HCT116 (cell line): ENCODE results near the gene OXT. TPM values are rescaled to one million over a fixed set of nuclear protein-coding genes. Genes with fewer than 3 reads are reported as not detected.

Experiments
- ATAC-seq: fragments of 200-7000 bp; cut with Tn5 transposase; 2 replicates; pipeline ENCODE4 v1.9.1; 2020; ENCODE audit warnings: mild to moderate bottlenecking, moderate library complexity
- BruUV-seq: library from RNA; stranded (reverse); fragments of 400-500 nt; replicated peaks from 2 replicates; lab custom pipeline; 2021; lab: Mats Ljungman, UMichigan
- CTCF ChIA-PET: fragments of 300-600 bp; sonication (Branson Sonifier 250); formaldehyde crosslinking; loops from one replicate; lab custom pipeline; 2021; ENCODE audit warnings: antibody characterized with exemption; lab: Charles Lee
- POLR2A ChIA-PET: fragments of 300-600, 350-600 bp; sonication (Branson Sonifier 250); formaldehyde crosslinking; loops from one replicate; lab custom pipeline; 2021; ENCODE audit warnings: antibody characterized with exemption; lab: Charles Lee
- RAD21 ChIA-PET, 2 experiments: fragments of 300-600 bp; sonication (Branson Sonifier 250); formaldehyde crosslinking; loops; one replicate each; lab custom pipeline; 2023; ENCODE audit warnings: low total read pairs in 2 of 2; ENCODE audit not compliant: uncharacterized antibody in 2 of 2, unreplicated experiment in 2 of 2, low non-redundant PET in 1 of 2; lab: Charles Lee
- DNase-seq: peaks from one replicate; pipeline ENCODE4 v3.0.0-alpha.2; 2010; ENCODE audit warnings: low read depth, low spot score
- H2AFZ ChIP-seq: fragments of 200-600 bp; shearing (Covaris generic), sonication (generic); 2 replicates; pipeline ENCODE4 v1.6.1; 2017; ENCODE audit warnings: low read depth, mixed run types, mixed read lengths, antibody characterized with exemption, low read length; ENCODE audit not compliant: poor library complexity, severe bottlenecking
- H3K27ac ChIP-seq: 2 replicates; pipeline ENCODE4 v1.5.1; 2012; ENCODE audit warnings: low read depth, low read length
- H3K27me3 ChIP-seq: fragments of 200-600 bp; sonication (generic); 2 replicates; pipeline ENCODE4 v1.6.1; 2016; ENCODE audit warnings: mixed run types, low read length, mixed read lengths; ENCODE audit not compliant: insufficient read depth
- H3K36me3 ChIP-seq, 2 experiments: fragments of 200-500 bp in 1 of 2; fragments of 200-600 bp in 1 of 2; sonication (Bioruptor generic) in 1 of 2; sonication (generic) in 1 of 2; 2 replicates each; pipeline versions ENCODE4 v1.5.1 to v1.6.1; 2014 to 2016; ENCODE audit warnings: low read length in 2 of 2, inconsistent platforms in 1 of 2, mixed read lengths in 1 of 2, mixed run types in 1 of 2; ENCODE audit not compliant: insufficient read depth in 2 of 2, control insufficient read depth in 1 of 2
- H3K4me1 ChIP-seq, 2 experiments: fragments of 200-600 bp in 1 of 2; sonication (generic) in 1 of 2; 2 replicates each; pipeline versions ENCODE4 v1.5.1 to v1.6.1; 2012 to 2017; ENCODE audit warnings: low read length in 2 of 2, inconsistent platforms in 1 of 2, mild to moderate bottlenecking in 1 of 2, mixed read lengths in 1 of 2, mixed run types in 1 of 2, moderate library complexity in 1 of 2; ENCODE audit not compliant: insufficient read depth in 2 of 2, control insufficient read depth in 1 of 2
- H3K4me2 ChIP-seq: fragments of 200-600 bp; sonication (generic); 2 replicates; pipeline ENCODE4 v1.6.1; 2017; ENCODE audit warnings: mixed run types, low read length, mixed read lengths
- H3K4me3 ChIP-seq, 2 experiments: fragments of 200-600 bp in 1 of 2; sonication (generic) in 1 of 2; replicated peaks in 1 of 2; 2 replicates each; pipeline ENCODE4 v1.5.1; 2011 to 2016; ENCODE audit warnings: low read length in 2 of 2, control low read depth in 1 of 2, low read depth in 1 of 2, mild to moderate bottlenecking in 1 of 2, mixed read lengths in 1 of 2, mixed run types in 1 of 2
- H3K79me2 ChIP-seq: fragments of 200-600 bp; sonication (generic); 2 replicates; pipeline ENCODE4 v1.6.1; 2017; ENCODE audit warnings: mild to moderate bottlenecking, mixed run types, low read length, moderate library complexity, mixed read lengths; ENCODE audit not compliant: insufficient read depth
- H3K9ac ChIP-seq: fragments of 200-600 bp; sonication (generic); 2 replicates; pipeline ENCODE4 v1.6.1; 2016; ENCODE audit warnings: low read length, mixed read lengths
- H3K9me2 ChIP-seq: fragments of 200-600 bp; sonication (generic), shearing (Covaris generic); 2 replicates; pipeline ENCODE4 v1.6.1; 2017; ENCODE audit warnings: mixed run types, mild to moderate bottlenecking, moderate library complexity; ENCODE audit not compliant: insufficient read depth
- H3K9me3 ChIP-seq, 2 experiments: fragments of 200-500 bp in 1 of 2; fragments of 200-600 bp in 1 of 2; sonication (Bioruptor generic) in 1 of 2; sonication (generic) in 1 of 2; 2 replicates each; pipeline ENCODE4 v1.6.1; 2014 to 2017; ENCODE audit warnings: low read length in 2 of 2, mixed read lengths in 2 of 2, inconsistent platforms in 1 of 2, low read depth in 1 of 2, mild to moderate bottlenecking in 1 of 2, mixed run types in 1 of 2, moderate library complexity in 1 of 2; ENCODE audit not compliant: control insufficient read depth in 1 of 2, insufficient read depth in 1 of 2
- H4K20me1 ChIP-seq: fragments of 200-600 bp; sonication (generic), shearing (Covaris generic); 2 replicates; pipeline ENCODE4 v1.6.1; 2017; ENCODE audit warnings: mixed run types, mild to moderate bottlenecking, moderate library complexity; ENCODE audit not compliant: insufficient read depth
- CEBPB ChIP-seq: IDR thresholded peaks from 2 replicates; pipeline ENCODE4 v1.6.1; 2012; ENCODE audit warnings: low read depth
- EZH2 ChIP-seq: fragments of 200-600 bp; sonication (generic); IDR thresholded peaks from 2 replicates; pipeline ENCODE4 v1.6.1; 2017; ENCODE audit warnings: antibody characterized with exemption, mixed run types
- JUND ChIP-seq: IDR thresholded peaks from 2 replicates; pipeline ENCODE4 v1.6.1; 2012
- POLR2AphosphoS5 ChIP-seq: IDR thresholded peaks from 2 replicates; pipeline ENCODE4 v1.6.1; 2011; ENCODE audit warnings: mild to moderate bottlenecking, low read depth, low read length, moderate library complexity
- SP1 ChIP-seq: IDR thresholded peaks from 2 replicates; pipeline ENCODE4 v1.6.1; 2012; ENCODE audit warnings: low read depth
- TCF7L2 ChIP-seq: IDR thresholded peaks from 2 replicates; pipeline ENCODE4 v1.7.0; 2011; ENCODE audit warnings: borderline replicate concordance, inconsistent platforms; ENCODE audit not compliant: insufficient read depth, insufficient read length; ENCODE audit errors: extremely low read depth
- ZFX ChIP-seq: fragments of 450-650 bp; IDR thresholded peaks from 2 replicates; pipeline ENCODE4 v1.6.1; 2017
- ZNF274 ChIP-seq: fragments of 200-500 bp; sonication (Bioruptor generic); IDR thresholded peaks from 2 replicates; pipeline ENCODE4 v1.6.1; 2014; ENCODE audit warnings: mild to moderate bottlenecking, low read depth, low read length, inconsistent platforms
- intact Hi-C: fragments of 100-400 bp; cut with micrococcal nuclease; formaldehyde crosslinking; loops from 2 replicates; pipeline ENCODE4 v1.10.0; 2022
- total RNA-seq: library from RNA; stranded (reverse); gene quantifications from one replicate; pipeline ENCODE4 v1.2.1, GENCODE V29; 2021; ENCODE audit not compliant: unreplicated experiment
- TF ChIP-seq, protein P1 (sequence below): IDR thresholded peaks from 2 replicates; pipeline ENCODE4 v1.6.1; 2012
- TF ChIP-seq, protein P2 (sequence below), 3 experiments: fragments of 200-600 bp in 1 of 3; sonication (generic) in 1 of 3; IDR thresholded peaks in 2 of 3; conservative IDR thresholded peaks in 1 of 3; 2 replicates each; pipeline ENCODE4 v1.5.1; 2012 to 2017; ENCODE audit warnings: low read depth in 2 of 3, low read length in 2 of 3, antibody characterized with exemption in 1 of 3, borderline replicate concordance in 1 of 3, control low read depth in 1 of 3, mild to moderate bottlenecking in 1 of 3, mixed read lengths in 1 of 3, mixed run types in 1 of 3, moderate library complexity in 1 of 3; ENCODE audit not compliant: insufficient read depth in 1 of 3
- TF ChIP-seq, protein P3 (sequence below): IDR thresholded peaks from 2 replicates; pipeline ENCODE4 v1.6.1; 2011; ENCODE audit warnings: mild to moderate bottlenecking, low read length, moderate library complexity; ENCODE audit not compliant: insufficient replicate concordance; ENCODE audit errors: extremely low read depth
- TF ChIP-seq, protein P4 (sequence below): IDR thresholded peaks from 2 replicates; pipeline ENCODE4 v1.6.1; 2012; ENCODE audit warnings: low read depth

OXT gene
- total RNA-seq, 1 experiment from 2014 or later: not detected

DNA sequence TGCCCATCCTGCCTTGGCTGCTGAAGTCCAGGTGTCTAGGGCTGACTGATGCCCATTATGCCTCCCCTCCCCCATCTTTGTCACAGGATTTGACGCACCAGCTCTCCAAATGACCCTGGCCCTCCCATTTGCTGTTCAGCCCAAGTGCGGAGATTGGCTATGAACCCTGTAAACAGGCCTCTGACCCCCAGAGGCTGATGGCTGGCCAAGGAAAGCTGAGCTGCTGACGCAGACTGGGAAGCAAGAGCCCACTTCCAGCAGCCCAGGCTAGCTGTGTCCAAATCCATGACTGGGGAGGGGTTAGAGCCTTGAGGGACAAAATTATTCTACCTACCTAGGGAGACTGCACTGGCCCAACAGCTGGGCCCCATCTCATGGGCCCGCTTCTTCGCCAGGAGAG lies 28.8 kb upstream of the OXT start:
- Histone ChIP-seq H3K9me3 (no peaks in the 10 kb centered on the region), H3K4me3 (no peak overlapping the region), H3K27me3 (no peaks in the 10 kb centered on the region), H3K4me1 (peaks cover 4 to 26% of the 10 kb centered on the region in 2 experiments; a peak in 3 of 4 replicates), H4K20me1 (no peaks in the 10 kb centered on the region), H3K9ac (no peak overlapping the region), H3K9me2 (no peaks in the 10 kb centered on the region), H3K27ac (no peak overlapping the region), H3K79me2 (peaks cover 17% of the 10 kb centered on the region), H3K36me3 (peaks cover 3 to 4% of the 10 kb centered on the region in 2 experiments; a peak in 3 of 4 replicates), H2AFZ (no peak overlapping the region)
- ATAC-seq: no peak
- DNase-seq: no peak
- ChIA-PET POLR2A (no interaction called here), RAD21 (no interaction called here)
- BruUV-seq: no TSS peak
- intact Hi-C loops: no loop called here
- TF ChIP-seq EZH2: no peak
- TF ChIP-seq, all 23 proteins: peak for 0
- no peak overlapping the region for H3K4me2 ChIP-seq
- CTCF ChIA-PET: no interaction called here

DNA sequence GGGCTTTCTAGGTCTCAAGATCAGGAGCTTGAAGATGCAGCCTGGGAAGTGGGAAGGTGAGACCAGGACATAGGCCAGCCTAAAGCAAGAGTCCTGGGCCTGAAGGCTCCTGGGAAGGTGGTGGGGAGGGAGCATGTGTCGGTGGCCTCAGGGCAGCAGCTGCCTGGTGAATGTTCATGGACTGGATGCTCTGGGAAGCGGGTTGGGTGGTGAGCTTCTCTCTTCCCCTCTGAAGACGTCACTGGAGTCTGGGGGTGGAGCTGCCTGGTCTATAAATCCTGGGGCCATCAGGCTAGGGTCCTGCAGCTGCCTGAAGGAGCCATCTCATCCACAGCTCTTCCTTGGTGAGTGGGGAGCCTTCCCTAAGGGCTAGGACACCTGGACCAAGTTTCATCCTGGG lies 28.1 kb upstream of the OXT start, which contains the start of gene GNRH2:
Gene GNRH2, plus strand, starts transcription at position 301 of the 400 bp plus-strand sequence. CDS start 793 bp downstream, outside the sequence.
- Histone ChIP-seq H4K20me1 (no peaks in the 10 kb centered on the region), H3K36me3 (peaks cover 3 to 8% of the 10 kb centered on the region in 2 experiments; a peak in 2 of 4 replicates), H3K4me2 (no peak within 1 kb of the TSS), H3K9me2 (no peaks in the 10 kb centered on the region), H3K4me1 (peaks cover 4 to 27% of the 10 kb centered on the region in 2 experiments; a peak in 3 of 4 replicates), H3K4me3 (no peak within 1 kb of the TSS), H2AFZ (no peak within 1 kb of the TSS), H3K9ac (no peak within 1 kb of the TSS), H3K9me3 (no peaks in the 10 kb centered on the region), H3K27ac (no peak within 1 kb of the TSS), H3K27me3 (no peaks in the 10 kb centered on the region), H3K79me2 (peaks cover 24% of the 10 kb centered on the region)
- ChIA-PET RAD21 (no interaction called here), CTCF (no interaction called here), POLR2A (no interaction called here)
- no peak for DNase-seq
- intact Hi-C loops: no loop called here
- BruUV-seq: no TSS peak
- ATAC-seq: no peak
- TF ChIP-seq CEBPB (no peak), EZH2 (no peak), ZNF274 (no peak), SP1 (no peak), POLR2AphosphoS5 (no peak), ZFX (no peak), TCF7L2 (no peak), JUND (no peak)
- TF ChIP-seq, protein P1, sequence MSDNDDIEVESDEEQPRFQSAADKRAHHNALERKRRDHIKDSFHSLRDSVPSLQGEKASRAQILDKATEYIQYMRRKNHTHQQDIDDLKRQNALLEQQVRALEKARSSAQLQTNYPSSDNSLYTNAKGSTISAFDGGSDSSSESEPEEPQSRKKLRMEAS: no peak
- TF ChIP-seq, protein P2, sequence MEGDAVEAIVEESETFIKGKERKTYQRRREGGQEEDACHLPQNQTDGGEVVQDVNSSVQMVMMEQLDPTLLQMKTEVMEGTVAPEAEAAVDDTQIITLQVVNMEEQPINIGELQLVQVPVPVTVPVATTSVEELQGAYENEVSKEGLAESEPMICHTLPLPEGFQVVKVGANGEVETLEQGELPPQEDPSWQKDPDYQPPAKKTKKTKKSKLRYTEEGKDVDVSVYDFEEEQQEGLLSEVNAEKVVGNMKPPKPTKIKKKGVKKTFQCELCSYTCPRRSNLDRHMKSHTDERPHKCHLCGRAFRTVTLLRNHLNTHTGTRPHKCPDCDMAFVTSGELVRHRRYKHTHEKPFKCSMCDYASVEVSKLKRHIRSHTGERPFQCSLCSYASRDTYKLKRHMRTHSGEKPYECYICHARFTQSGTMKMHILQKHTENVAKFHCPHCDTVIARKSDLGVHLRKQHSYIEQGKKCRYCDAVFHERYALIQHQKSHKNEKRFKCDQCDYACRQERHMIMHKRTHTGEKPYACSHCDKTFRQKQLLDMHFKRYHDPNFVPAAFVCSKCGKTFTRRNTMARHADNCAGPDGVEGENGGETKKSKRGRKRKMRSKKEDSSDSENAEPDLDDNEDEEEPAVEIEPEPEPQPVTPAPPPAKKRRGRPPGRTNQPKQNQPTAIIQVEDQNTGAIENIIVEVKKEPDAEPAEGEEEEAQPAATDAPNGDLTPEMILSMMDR (IDR thresholded peaks at IDR 0.05 in 2 of 3, conservative IDR thresholded peaks at IDR 0.05 in 1 of 3; ENCODE audit: borderline replicate concordance in 1 of 3, insufficient read depth in 1 of 3, low read depth in 2 of 3, low read length in 2 of 3): no peak
- TF ChIP-seq, protein P3, sequence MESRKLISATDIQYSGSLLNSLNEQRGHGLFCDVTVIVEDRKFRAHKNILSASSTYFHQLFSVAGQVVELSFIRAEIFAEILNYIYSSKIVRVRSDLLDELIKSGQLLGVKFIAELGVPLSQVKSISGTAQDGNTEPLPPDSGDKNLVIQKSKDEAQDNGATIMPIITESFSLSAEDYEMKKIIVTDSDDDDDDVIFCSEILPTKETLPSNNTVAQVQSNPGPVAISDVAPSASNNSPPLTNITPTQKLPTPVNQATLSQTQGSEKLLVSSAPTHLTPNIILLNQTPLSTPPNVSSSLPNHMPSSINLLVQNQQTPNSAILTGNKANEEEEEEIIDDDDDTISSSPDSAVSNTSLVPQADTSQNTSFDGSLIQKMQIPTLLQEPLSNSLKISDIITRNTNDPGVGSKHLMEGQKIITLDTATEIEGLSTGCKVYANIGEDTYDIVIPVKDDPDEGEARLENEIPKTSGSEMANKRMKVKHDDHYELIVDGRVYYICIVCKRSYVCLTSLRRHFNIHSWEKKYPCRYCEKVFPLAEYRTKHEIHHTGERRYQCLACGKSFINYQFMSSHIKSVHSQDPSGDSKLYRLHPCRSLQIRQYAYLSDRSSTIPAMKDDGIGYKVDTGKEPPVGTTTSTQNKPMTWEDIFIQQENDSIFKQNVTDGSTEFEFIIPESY: no peak
- TF ChIP-seq, protein P4, sequence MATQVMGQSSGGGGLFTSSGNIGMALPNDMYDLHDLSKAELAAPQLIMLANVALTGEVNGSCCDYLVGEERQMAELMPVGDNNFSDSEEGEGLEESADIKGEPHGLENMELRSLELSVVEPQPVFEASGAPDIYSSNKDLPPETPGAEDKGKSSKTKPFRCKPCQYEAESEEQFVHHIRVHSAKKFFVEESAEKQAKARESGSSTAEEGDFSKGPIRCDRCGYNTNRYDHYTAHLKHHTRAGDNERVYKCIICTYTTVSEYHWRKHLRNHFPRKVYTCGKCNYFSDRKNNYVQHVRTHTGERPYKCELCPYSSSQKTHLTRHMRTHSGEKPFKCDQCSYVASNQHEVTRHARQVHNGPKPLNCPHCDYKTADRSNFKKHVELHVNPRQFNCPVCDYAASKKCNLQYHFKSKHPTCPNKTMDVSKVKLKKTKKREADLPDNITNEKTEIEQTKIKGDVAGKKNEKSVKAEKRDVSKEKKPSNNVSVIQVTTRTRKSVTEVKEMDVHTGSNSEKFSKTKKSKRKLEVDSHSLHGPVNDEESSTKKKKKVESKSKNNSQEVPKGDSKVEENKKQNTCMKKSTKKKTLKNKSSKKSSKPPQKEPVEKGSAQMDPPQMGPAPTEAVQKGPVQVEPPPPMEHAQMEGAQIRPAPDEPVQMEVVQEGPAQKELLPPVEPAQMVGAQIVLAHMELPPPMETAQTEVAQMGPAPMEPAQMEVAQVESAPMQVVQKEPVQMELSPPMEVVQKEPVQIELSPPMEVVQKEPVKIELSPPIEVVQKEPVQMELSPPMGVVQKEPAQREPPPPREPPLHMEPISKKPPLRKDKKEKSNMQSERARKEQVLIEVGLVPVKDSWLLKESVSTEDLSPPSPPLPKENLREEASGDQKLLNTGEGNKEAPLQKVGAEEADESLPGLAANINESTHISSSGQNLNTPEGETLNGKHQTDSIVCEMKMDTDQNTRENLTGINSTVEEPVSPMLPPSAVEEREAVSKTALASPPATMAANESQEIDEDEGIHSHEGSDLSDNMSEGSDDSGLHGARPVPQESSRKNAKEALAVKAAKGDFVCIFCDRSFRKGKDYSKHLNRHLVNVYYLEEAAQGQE: no peak
